H9 (cell line): Measurements from ENCODE around the gene ANKRD13B. TPM values are rescaled to one million over a fixed set of nuclear protein-coding genes. Genes with fewer than 3 reads are reported as not detected.

Experiments used
- DNase-seq: peaks from one replicate; pipeline ENCODE4 v3.0.0-alpha.2; 2017
- H2AFZ ChIP-seq: one replicate; pipeline ENCODE4 v1.6.1; 2013; ENCODE audit warnings: mild to moderate bottlenecking, low read length, control low read depth, moderate library complexity
- H2AK5ac ChIP-seq: 2 replicates; pipeline ENCODE4 v1.6.1; 2013; ENCODE audit warnings: low read length, control low read depth, mixed read lengths; ENCODE audit not compliant: insufficient read length
- H2BK120ac ChIP-seq: one replicate; pipeline ENCODE4 v1.6.1; 2013; ENCODE audit warnings: low read depth, mild to moderate bottlenecking, low read length, control low read depth, inconsistent platforms; ENCODE audit not compliant: poor library complexity, severe bottlenecking
- H2BK12ac ChIP-seq: 2 replicates; pipeline ENCODE4 v1.6.1; 2013; ENCODE audit warnings: low read length, control low read depth, mixed read lengths, low read depth; ENCODE audit not compliant: insufficient read length
- H2BK15ac ChIP-seq: 2 replicates; pipeline ENCODE4 v1.6.1; 2013; ENCODE audit warnings: low read depth, low read length, control low read depth
- H2BK20ac ChIP-seq: one replicate; pipeline ENCODE4 v1.6.1; 2013; ENCODE audit warnings: low read depth, mild to moderate bottlenecking, low read length, control low read depth, inconsistent platforms; ENCODE audit not compliant: poor library complexity, severe bottlenecking
- H2BK5ac ChIP-seq: 2 replicates; pipeline ENCODE4 v1.6.1; 2013; ENCODE audit warnings: low read length, control low read depth, mixed read lengths; ENCODE audit not compliant: insufficient read length
- H3K14ac ChIP-seq: 2 replicates; pipeline ENCODE4 v1.6.1; 2013; ENCODE audit warnings: low read length, control low read depth; ENCODE audit not compliant: insufficient read depth
- H3K18ac ChIP-seq: 2 replicates; pipeline ENCODE4 v1.6.1; 2013; ENCODE audit warnings: low read depth, mild to moderate bottlenecking, mixed read lengths, low read length, control low read depth; ENCODE audit not compliant: insufficient read length
- H3K23ac ChIP-seq: 2 replicates; pipeline ENCODE4 v1.6.1; 2013; ENCODE audit warnings: low read length, control low read depth, mixed read lengths, low read depth; ENCODE audit not compliant: insufficient read length
- H3K23me2 ChIP-seq: 2 replicates; pipeline ENCODE4 v1.6.1; 2013; ENCODE audit warnings: low read depth, mild to moderate bottlenecking, mixed read lengths, low read length, control low read depth; ENCODE audit not compliant: insufficient read length, poor library complexity, severe bottlenecking
- H3K27ac ChIP-seq: 2 replicates; pipeline ENCODE4 v1.5.1; 2013; ENCODE audit warnings: low read length, control low read depth, mixed read lengths, low read depth; ENCODE audit not compliant: insufficient read length
- H3K27me3 ChIP-seq: 2 replicates; pipeline ENCODE4 v1.6.1; 2013; ENCODE audit warnings: low read length, control low read depth, inconsistent platforms; ENCODE audit not compliant: insufficient read depth
- H3K4ac ChIP-seq: 2 replicates; pipeline ENCODE4 v1.6.1; 2013; ENCODE audit warnings: low read depth, mild to moderate bottlenecking, control low read depth, inconsistent platforms, low read length, moderate library complexity
- H3K4me1 ChIP-seq: 2 replicates; pipeline ENCODE4 v1.6.1; 2013; ENCODE audit warnings: low read length, control low read depth, inconsistent platforms; ENCODE audit not compliant: insufficient read depth
- H3K4me2 ChIP-seq: 2 replicates; pipeline ENCODE4 v1.6.1; 2013; ENCODE audit warnings: low read length, control low read depth, mixed read lengths; ENCODE audit not compliant: insufficient read length, insufficient read depth
- H3K56ac ChIP-seq: 2 replicates; pipeline ENCODE4 v1.6.1; 2013; ENCODE audit warnings: low read depth, mild to moderate bottlenecking, mixed read lengths, low read length, control low read depth; ENCODE audit not compliant: insufficient read length
- H3K79me1 ChIP-seq: 2 replicates; pipeline ENCODE4 v1.6.1; 2013; ENCODE audit warnings: low read depth, mild to moderate bottlenecking, moderate library complexity, low read length, control low read depth, inconsistent platforms; ENCODE audit not compliant: insufficient read depth, poor library complexity, severe bottlenecking
- H3K79me2 ChIP-seq: 2 replicates; pipeline ENCODE4 v1.6.1; 2013; ENCODE audit warnings: low read length, control low read depth, inconsistent platforms; ENCODE audit not compliant: insufficient read depth
- H3K9ac ChIP-seq: 2 replicates; pipeline ENCODE4 v1.6.1; 2013; ENCODE audit warnings: low read length, control low read depth, mixed read lengths; ENCODE audit not compliant: insufficient read length; ENCODE audit errors: extremely low read depth
- H3K9me3 ChIP-seq: one replicate; pipeline ENCODE4 v1.6.1; 2013; ENCODE audit warnings: low read depth, low read length, inconsistent platforms; ENCODE audit not compliant: control insufficient read depth
- H3T11ph ChIP-seq: one replicate; pipeline ENCODE4 v1.6.1; 2013; ENCODE audit warnings: mild to moderate bottlenecking, low read length, control low read depth, inconsistent platforms
- H4K20me1 ChIP-seq: one replicate; pipeline ENCODE4 v1.6.1; 2013; ENCODE audit not compliant: control insufficient read depth, insufficient read length, insufficient read depth
- H4K5ac ChIP-seq: 2 replicates; pipeline ENCODE4 v1.6.1; 2013; ENCODE audit warnings: low read depth, mild to moderate bottlenecking, mixed read lengths, low read length, control low read depth; ENCODE audit not compliant: insufficient read length
- H4K8ac ChIP-seq: replicated peaks from 2 replicates; pipeline ENCODE4 v1.6.1; 2013; ENCODE audit warnings: low read length, control low read depth, mixed read lengths, low read depth; ENCODE audit not compliant: insufficient read length
- H4K91ac ChIP-seq: 2 replicates; pipeline ENCODE4 v1.6.1; 2013; ENCODE audit warnings: low read depth, mild to moderate bottlenecking, moderate library complexity, mixed read lengths, low read length, control low read depth; ENCODE audit not compliant: insufficient read length
- H3K27ac Mint-ChIP-seq, 3 experiments: 2 replicates in 2 of 3; 3 replicates in 1 of 3; pipeline ENCODE4 v1.8.0; 2020 to 2021; ENCODE audit warnings: mixed read lengths in 3 of 3, mild to moderate bottlenecking in 1 of 3, moderate library complexity in 1 of 3
- H3K27me3 Mint-ChIP-seq: 2 replicates; pipeline ENCODE4 v1.8.0; 2021; ENCODE audit warnings: low read depth, mild to moderate bottlenecking, moderate library complexity, mixed read lengths
- H3K36me3 Mint-ChIP-seq, 3 experiments: 2 replicates in 2 of 3; 3 replicates in 1 of 3; pipeline ENCODE4 v1.8.0; 2020 to 2021; ENCODE audit warnings: low read depth in 3 of 3, mixed read lengths in 3 of 3; ENCODE audit not compliant: insufficient read depth in 1 of 3
- H3K4me1 Mint-ChIP-seq, 2 experiments: 2 replicates each; pipeline ENCODE4 v1.8.0; 2020; ENCODE audit warnings: mixed read lengths in 2 of 2
- H3K4me3 Mint-ChIP-seq, 2 experiments: 2 replicates in 1 of 2; 3 replicates in 1 of 2; pipeline ENCODE4 v1.8.0; 2020 to 2021; ENCODE audit warnings: mild to moderate bottlenecking in 2 of 2, mixed read lengths in 2 of 2, moderate library complexity in 1 of 2
- H3K9me3 Mint-ChIP-seq, 2 experiments: 2 replicates in 1 of 2; 3 replicates in 1 of 2; pipeline ENCODE4 v1.8.0; 2020; ENCODE audit warnings: mild to moderate bottlenecking in 2 of 2, mixed read lengths in 2 of 2, moderate library complexity in 1 of 2
- WGBS: extraction: QIAGEN DNeasy Blood & Tissue Kit; methylation state at CpG from one replicate; pipeline ENCODE4 v1.1.7; 2013; ENCODE audit warnings: missing lambda C conversion rate, low lambda C conversion rate, mixed read lengths; ENCODE audit not compliant: insufficient read length; ENCODE audit errors: extremely low coverage; 5-methylcytosine and 5-hydroxymethylcytosine counted together
- total RNA-seq: library from RNA; stranded (reverse); gene quantifications from 2 replicates; pipeline ENCODE4 v1.2.1, GENCODE V29; 2021
- TF ChIP-seq, protein P1 (sequence below): fragments of 200-600 bp; sonication (generic); conservative IDR thresholded peaks from 3 replicates; pipeline ENCODE4 v1.8.0; 2021; ENCODE audit warnings: antibody characterized with exemption, mild to moderate bottlenecking

ANKRD13B gene
- total RNA-seq, 1 experiment from 2014 or later = 24.2 TPM

DNA sequence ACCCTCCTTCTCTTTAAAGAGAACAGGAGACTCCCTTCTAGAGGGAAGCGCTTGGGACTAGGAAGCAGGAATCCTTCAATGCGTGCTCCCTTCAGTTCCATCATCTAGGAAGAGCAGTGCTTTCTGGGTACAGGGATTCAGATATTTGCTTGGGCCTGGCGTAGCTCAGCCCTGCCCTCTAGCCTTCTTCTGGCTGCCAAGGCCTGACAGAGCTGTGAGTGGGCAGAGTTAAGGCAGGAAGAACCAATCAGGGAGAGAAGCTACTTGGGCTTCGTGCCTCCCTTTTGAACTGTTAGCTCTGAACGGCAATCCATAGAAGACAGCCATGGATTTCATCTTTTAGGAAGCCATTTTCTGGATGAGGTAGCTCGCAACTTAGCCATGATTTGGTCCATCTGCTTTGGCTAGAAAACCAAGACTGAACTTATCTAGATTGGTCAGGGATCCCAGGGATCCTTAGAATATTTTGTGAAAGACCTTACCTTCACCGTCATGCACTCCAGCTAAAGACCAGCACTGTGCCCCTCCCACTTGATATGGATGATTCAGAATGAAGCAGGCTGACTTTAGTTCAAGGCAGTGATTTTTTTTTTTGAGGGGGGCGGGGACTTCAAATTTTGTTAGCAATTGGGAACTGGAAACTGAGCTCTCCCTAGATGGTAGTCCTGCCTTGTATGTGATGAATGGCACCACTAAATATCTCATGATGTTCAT is 32.3 kb downstream of the ANKRD13B start:
- Histone ChIP-seq H3K79me1 (no peaks in the 10 kb centered on the region), H3K9ac (no peak overlapping the region), H4K5ac (no peak overlapping the region), H2AK5ac (no peak overlapping the region), H3K4me1 (peaks cover 2% of the 10 kb centered on the region; the same call in 1 of the 2 replicates), H3K23me2 (peaks cover 11% of the 10 kb centered on the region), H2BK15ac (no peak overlapping the region), H3K27me3 (no peaks in the 10 kb centered on the region; the same call in 1 of the 2 replicates), H2BK12ac (no peak overlapping the region), H3K56ac (no peak overlapping the region), H3K14ac (no peak overlapping the region), H3K27ac (no peak overlapping the region), H3T11ph (no peak overlapping the region), H3K4me2 (no peak overlapping the region), H3K9me3 (no peaks in the 10 kb centered on the region), H4K91ac (no peak overlapping the region), H3K79me2 (no peaks in the 10 kb centered on the region), H2BK5ac (no peak overlapping the region), H4K20me1 (no peaks in the 10 kb centered on the region), H4K8ac (no peak overlapping the region), H2AFZ (no peak overlapping the region), H3K23ac (no peak overlapping the region), H3K18ac (no peak overlapping the region), H2BK20ac (no peak overlapping the region), H2BK120ac (no peak overlapping the region), H3K4ac (no peak overlapping the region)
- no peak overlapping the region for H3K4me3 Mint-ChIP-seq
- no peaks in the 10 kb centered on the region for H3K36me3 Mint-ChIP-seq
- TF ChIP-seq, protein P1, sequence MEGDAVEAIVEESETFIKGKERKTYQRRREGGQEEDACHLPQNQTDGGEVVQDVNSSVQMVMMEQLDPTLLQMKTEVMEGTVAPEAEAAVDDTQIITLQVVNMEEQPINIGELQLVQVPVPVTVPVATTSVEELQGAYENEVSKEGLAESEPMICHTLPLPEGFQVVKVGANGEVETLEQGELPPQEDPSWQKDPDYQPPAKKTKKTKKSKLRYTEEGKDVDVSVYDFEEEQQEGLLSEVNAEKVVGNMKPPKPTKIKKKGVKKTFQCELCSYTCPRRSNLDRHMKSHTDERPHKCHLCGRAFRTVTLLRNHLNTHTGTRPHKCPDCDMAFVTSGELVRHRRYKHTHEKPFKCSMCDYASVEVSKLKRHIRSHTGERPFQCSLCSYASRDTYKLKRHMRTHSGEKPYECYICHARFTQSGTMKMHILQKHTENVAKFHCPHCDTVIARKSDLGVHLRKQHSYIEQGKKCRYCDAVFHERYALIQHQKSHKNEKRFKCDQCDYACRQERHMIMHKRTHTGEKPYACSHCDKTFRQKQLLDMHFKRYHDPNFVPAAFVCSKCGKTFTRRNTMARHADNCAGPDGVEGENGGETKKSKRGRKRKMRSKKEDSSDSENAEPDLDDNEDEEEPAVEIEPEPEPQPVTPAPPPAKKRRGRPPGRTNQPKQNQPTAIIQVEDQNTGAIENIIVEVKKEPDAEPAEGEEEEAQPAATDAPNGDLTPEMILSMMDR = peak; percentile 21; the same call in 2 of the 3 replicates
- H3K4me1 Mint-ChIP-seq = peaks cover 29 to 40% of the 10 kb centered on the region in 2 experiments
- DNase-seq = peak; percentile 89
- no CpG with 5 or more reads among the region's 8 CpGs for WGBS
- no peaks in the 10 kb centered on the region for H3K9me3 Mint-ChIP-seq
- peaks cover 39% of the 10 kb centered on the region for H3K27me3 Mint-ChIP-seq
- no peak overlapping the region for H3K27ac Mint-ChIP-seq
